Activated B cell treated with CpG ODN at 0.5 μM for 24 hours (primary cell): Measurements from ENCODE around the gene PGBD2. TPM values are rescaled to one million over a fixed set of nuclear protein-coding genes. Genes with fewer than 3 reads are reported as not detected.

Experiments used
- ATAC-seq: fragments of 200-7000 bp; cut with Tn5 transposase; one replicate; pipeline ENCODE4 v1.10.0; 2021; ENCODE audit warnings: low read depth, mild to moderate bottlenecking, moderate library complexity
- CTCF ChIA-PET: fragments of 350-600 bp; sonication (Branson Sonifier 250); formaldehyde crosslinking; loops from one replicate; lab custom pipeline; 2021; ENCODE audit warnings: antibody characterized with exemption; lab: Charles Lee
- POLR2A ChIA-PET: fragments of 350-600 bp; sonication (Branson Sonifier 250); formaldehyde crosslinking; loops from one replicate; lab custom pipeline; 2021; ENCODE audit warnings: antibody characterized with exemption; lab: Charles Lee
- DNase-seq: peaks from one replicate; pipeline ENCODE4 v3.0.0; 2022
- H3K27ac Mint-ChIP-seq: one replicate; pipeline ENCODE4 v1.8.0; 2020; ENCODE audit warnings: mixed read lengths
- H3K27me3 Mint-ChIP-seq: one replicate; pipeline ENCODE4 v1.8.0; 2021; ENCODE audit warnings: mixed read lengths
- H3K36me3 Mint-ChIP-seq: one replicate; pipeline ENCODE4 v1.8.0; 2021; ENCODE audit warnings: low read depth, mixed read lengths
- H3K4me1 Mint-ChIP-seq: one replicate; pipeline ENCODE4 v1.8.0; 2021; ENCODE audit warnings: mixed read lengths
- H3K4me3 Mint-ChIP-seq: one replicate; pipeline ENCODE4 v1.8.0; 2020; ENCODE audit warnings: mild to moderate bottlenecking, mixed read lengths
- H3K9me3 Mint-ChIP-seq: one replicate; pipeline ENCODE4 v1.8.0; 2020; ENCODE audit warnings: mixed read lengths
- intact Hi-C: fragments of 100-400 bp; cut with micrococcal nuclease; formaldehyde crosslinking; loops from one replicate; pipeline ENCODE4 v1.15.1; 2024
- total RNA-seq: library from RNA; stranded (reverse); gene quantifications from 2 replicates; pipeline ENCODE4 v1.2.3, GENCODE V29; 2022
- TF ChIP-seq, protein P1 (sequence below): fragments of 200-600 bp; IDR thresholded peaks from one replicate; pipeline ENCODE4 v1.8.0; 2022; ENCODE audit warnings: antibody characterized with exemption, mild to moderate bottlenecking

Gene PGBD2
- total RNA-seq, 1 donor from 2014 or later, result 13.4 TPM

DNA sequence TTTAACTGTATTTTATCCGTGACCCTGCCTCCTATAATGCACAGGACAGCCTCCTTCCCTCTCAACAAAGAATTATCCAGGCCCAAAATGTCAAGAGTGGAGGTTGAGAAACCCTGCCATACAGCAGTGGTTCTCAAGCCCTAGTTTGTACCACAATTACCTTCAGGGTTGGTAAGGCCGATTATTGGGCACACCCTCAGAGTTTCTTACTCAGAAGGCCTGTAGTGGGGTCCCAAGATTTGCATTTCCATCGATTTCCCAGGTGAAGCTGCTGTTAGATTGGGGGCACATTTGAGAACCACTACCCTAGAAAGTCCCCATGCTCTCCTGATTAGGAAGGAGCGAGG is 400 bp upstream of the PGBD2 start:
- peak overlapping the region; percentile 99 for H3K4me3 Mint-ChIP-seq

DNA sequence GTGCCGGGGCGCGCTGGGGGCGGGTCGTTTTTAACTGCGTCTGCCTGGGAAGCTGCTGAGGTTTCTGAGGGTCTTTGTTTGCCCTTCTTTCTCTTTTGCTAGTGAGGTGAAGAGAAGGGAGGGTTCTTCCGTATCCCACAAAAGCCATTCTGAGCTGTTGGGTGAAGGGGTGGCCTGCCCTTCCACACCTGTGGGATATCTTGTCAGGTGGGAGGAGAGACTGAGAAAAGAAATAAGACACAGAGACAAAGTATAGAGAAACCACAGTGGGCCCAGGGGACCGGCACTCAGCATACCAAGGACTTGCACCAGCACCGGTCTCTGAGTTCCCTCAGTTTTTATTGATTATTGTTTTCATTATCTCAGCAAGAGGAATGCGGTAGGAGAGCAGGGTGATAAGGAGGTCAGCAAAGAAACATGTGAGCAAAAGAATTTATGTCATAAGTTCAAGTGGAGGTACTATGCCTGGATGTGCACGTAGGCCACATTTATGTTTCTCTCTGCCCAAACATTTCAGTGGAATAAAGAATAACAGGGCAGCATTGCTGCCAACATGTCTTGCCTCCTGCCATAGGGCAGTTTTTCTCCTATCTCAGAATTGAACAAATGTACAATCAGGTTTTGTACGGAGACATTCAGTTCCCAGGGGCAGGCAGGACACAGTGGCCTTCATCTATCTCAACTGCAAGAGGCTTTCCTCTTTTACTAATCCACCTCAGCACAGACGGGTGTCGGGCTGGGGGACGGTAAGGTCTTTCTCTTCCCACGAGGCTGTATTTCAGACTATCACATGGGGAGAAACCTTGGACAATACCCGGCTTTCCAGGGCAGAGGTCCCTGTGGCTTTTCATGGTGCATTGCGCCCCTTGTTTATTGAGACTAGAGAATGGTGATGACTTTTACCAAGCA is 972 bp downstream of the PGBD2 start:
- ChIA-PET POLR2A (interaction anchor here (2.0 to 2.5 kb wide), 3 partner anchors 33 to 68 kb away, joined by 18 to 27 read pairs (median 19); partner anchors contain the start of genes ZNF672 and ZNF692), CTCF (interaction anchor here (0.9 kb wide), 1 partner anchor 81 kb away, joined by 3 read pairs; no protein-coding TSS in a partner anchor)
- intact Hi-C loops, result loop anchor here (1.0 kb wide), 4 partner anchors 33 to 81 kb away; no protein-coding TSS in a partner anchor
- Mint-ChIP-seq H3K4me1 (peaks cover 46% of the 10 kb centered on the region), H3K27me3 (no peaks in the 10 kb centered on the region), H3K36me3 (peaks cover 33% of the 10 kb centered on the region), H3K4me3 (peak overlapping the region; percentile 93), H3K9me3 (no peaks in the 10 kb centered on the region), H3K27ac (peak overlapping the region; percentile 96)
- TF ChIP-seq, protein P1, sequence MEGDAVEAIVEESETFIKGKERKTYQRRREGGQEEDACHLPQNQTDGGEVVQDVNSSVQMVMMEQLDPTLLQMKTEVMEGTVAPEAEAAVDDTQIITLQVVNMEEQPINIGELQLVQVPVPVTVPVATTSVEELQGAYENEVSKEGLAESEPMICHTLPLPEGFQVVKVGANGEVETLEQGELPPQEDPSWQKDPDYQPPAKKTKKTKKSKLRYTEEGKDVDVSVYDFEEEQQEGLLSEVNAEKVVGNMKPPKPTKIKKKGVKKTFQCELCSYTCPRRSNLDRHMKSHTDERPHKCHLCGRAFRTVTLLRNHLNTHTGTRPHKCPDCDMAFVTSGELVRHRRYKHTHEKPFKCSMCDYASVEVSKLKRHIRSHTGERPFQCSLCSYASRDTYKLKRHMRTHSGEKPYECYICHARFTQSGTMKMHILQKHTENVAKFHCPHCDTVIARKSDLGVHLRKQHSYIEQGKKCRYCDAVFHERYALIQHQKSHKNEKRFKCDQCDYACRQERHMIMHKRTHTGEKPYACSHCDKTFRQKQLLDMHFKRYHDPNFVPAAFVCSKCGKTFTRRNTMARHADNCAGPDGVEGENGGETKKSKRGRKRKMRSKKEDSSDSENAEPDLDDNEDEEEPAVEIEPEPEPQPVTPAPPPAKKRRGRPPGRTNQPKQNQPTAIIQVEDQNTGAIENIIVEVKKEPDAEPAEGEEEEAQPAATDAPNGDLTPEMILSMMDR, result no peak
- DNase-seq (no peak), ATAC-seq (peak; percentile 10)

More for the DNA sequence above, 400 bp upstream of the PGBD2 start:
- ChIA-PET CTCF (interaction anchor here (1.0 kb wide), 2 partner anchors 46 to 47 kb away, joined by 3 read pairs; partner anchors contain the start of gene ZNF692), POLR2A (interaction anchor here (0.7 to 2.5 kb wide), 6 partner anchors 32 to 80 kb away, joined by 3 to 27 read pairs (median 16); partner anchors contain the start of genes SH3BP5L, ZNF672 and ZNF692)
- peak overlapping the region; percentile 99 for H3K27ac Mint-ChIP-seq
- peaks cover 46% of the 10 kb centered on the region for H3K4me1 Mint-ChIP-seq
- peaks cover 29% of the 10 kb centered on the region for H3K36me3 Mint-ChIP-seq
- no peaks in the 10 kb centered on the region for H3K27me3 Mint-ChIP-seq
- no peaks in the 10 kb centered on the region for H3K9me3 Mint-ChIP-seq
- ATAC-seq (no peak), DNase-seq (no peak)
- TF ChIP-seq, protein P1, result no peak
- intact Hi-C loops, result loop anchor here (1.0 kb wide), 4 partner anchors 31 to 79 kb away; no protein-coding TSS in a partner anchor

DNA sequence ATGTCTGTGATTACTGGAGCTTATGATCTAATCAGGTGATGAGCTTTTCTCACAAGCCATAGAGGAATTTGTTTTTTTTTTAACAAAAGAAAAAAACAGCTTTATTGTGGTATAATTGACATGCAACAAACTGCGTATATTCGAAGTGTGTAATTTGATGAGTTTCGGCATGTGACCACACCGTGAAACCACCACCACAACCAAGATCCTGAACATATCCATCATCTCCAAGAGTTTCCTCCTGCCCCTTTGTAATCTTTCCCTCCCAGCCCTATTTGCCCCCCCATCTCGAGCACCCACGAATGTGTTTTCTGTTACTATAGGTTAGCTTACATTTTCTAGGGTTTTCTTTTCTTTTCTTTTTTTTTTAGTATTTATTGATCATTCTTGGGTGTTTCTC is 4.7 kb downstream of the PGBD2 start:
- DNase-seq (no peak), ATAC-seq (no peak)
- ChIA-PET POLR2A (interaction anchor here (1.0 kb wide), 1 partner anchor 73 kb away, joined by 3 read pairs; the partner anchor contains the start of gene ZNF672), CTCF (no interaction called here)
- Mint-ChIP-seq H3K4me3 (no peak overlapping the region), H3K4me1 (peaks cover 57% of the 10 kb centered on the region), H3K36me3 (peaks cover 62% of the 10 kb centered on the region), H3K27ac (no peak overlapping the region), H3K9me3 (no peaks in the 10 kb centered on the region), H3K27me3 (no peaks in the 10 kb centered on the region)
- intact Hi-C loops, result no loop called here
- TF ChIP-seq, protein P1, result no peak

DNA sequence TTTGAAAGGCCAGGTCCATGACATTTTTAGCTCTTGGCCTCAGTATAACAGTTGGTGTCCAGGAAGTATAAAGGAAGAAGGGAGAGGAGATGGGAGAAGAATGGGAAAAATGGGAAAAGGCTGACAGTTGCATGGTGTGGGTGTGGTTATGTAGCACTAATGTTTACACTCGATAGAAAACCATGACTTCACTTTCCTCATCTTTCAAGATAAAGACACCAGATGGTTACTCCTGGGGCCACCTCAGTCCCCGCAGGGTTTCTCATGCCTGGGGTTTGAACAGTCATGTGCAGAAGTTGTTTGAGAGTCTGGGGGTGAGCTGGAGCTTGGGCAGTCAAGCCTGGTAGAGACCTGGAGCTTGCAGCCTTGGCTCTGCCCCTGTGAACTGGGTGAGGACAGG is 7.9 kb downstream of the PGBD2 start:
- ChIA-PET POLR2A (no interaction called here), CTCF (no interaction called here)
- ATAC-seq (no peak), DNase-seq (no peak)
- TF ChIP-seq, protein P1, result no peak
- intact Hi-C loops, result no loop called here
- H3K27ac Mint-ChIP-seq, result peak overlapping the region; percentile 3
- no peaks in the 10 kb centered on the region for H3K27me3 Mint-ChIP-seq
- peaks cover 72% of the 10 kb centered on the region for H3K36me3 Mint-ChIP-seq
- H3K4me3 Mint-ChIP-seq, result no peak overlapping the region
- peaks cover 30% of the 10 kb centered on the region for H3K4me1 Mint-ChIP-seq
- no peaks in the 10 kb centered on the region for H3K9me3 Mint-ChIP-seq
